ENCODE measurements around the gene USP20. TPM values are rescaled to one million over a fixed set of nuclear protein-coding genes. Genes with fewer than 3 reads are reported as not detected.

Gene USP20
- total and polyA plus RNA-seq, 5 donors: 12.9 to 18.4 (median 15.6) TPM

GRCh38 chr9:129878291-129878690 is 43.0 kb downstream of the USP20 start:
- WGBS: 93% methylated on average over 11 of the region's 11 CpGs
- ATAC-seq: no peak
- Histone ChIP-seq H3K27me3 (ENCODE audit: control insufficient read depth, insufficient read depth) (no peaks in the 10 kb centered on the region), H3K27ac (ENCODE audit: low read length) (no peak overlapping the region), H3K4me3 (ENCODE audit: low read length) (no peak overlapping the region), H3K9me3 (ENCODE audit: control insufficient read depth, low read length) (no peaks in the 10 kb centered on the region), H3K4me1 (ENCODE audit: control insufficient read depth, insufficient read depth, low read length) (no peaks in the 10 kb centered on the region)
- DNase-seq: no peak
- intact Hi-C loops (cut with DNase I): no loop called here

GRCh38 chr9:129879103-129879699 is 43.9 kb downstream of the USP20 start:
- 79% methylated on average over 17 of the region's 17 CpGs for WGBS
- Histone ChIP-seq H3K4me3 (ENCODE audit: low read length) (no peak overlapping the region), H3K27me3 (ENCODE audit: control insufficient read depth, insufficient read depth) (no peaks in the 10 kb centered on the region), H3K27ac (ENCODE audit: low read length) (no peak overlapping the region), H3K9me3 (ENCODE audit: control insufficient read depth, low read length) (no peaks in the 10 kb centered on the region), H3K4me1 (ENCODE audit: control insufficient read depth, insufficient read depth, low read length) (no peaks in the 10 kb centered on the region)
- intact Hi-C loops (cut with DNase I): no loop called here
- no peak for ATAC-seq
- DNase-seq: no peak

- no peak overlapping the region for H3K27ac ChIP-seq (ENCODE audit: low read length)
- no peaks in the 10 kb centered on the region for H3K4me1 ChIP-seq (ENCODE audit: control insufficient read depth, insufficient read depth, low read length)
- DNase-seq (no peak), ATAC-seq (no peak)
- no peaks in the 10 kb centered on the region for H3K27me3 ChIP-seq (ENCODE audit: control insufficient read depth, insufficient read depth)
- H3K9me3 ChIP-seq (ENCODE audit: control insufficient read depth, low read length): no peaks in the 10 kb centered on the region
- WGBS: 90% methylated on average over 31 of the region's 31 CpGs
- H3K4me3 ChIP-seq (ENCODE audit: low read length): no peak overlapping the region
- intact Hi-C loops (cut with DNase I): loop anchor here in 3 of 4 donors (10.0 kb wide), 2 partner anchors 165 to 215 kb away; partner anchors contain the start of gene FNBP1 (in 2 of the 3)
Measured at GRCh38 chr9:129879991-129880653, 44.9 kb downstream of the USP20 start.

GRCh38 chr9:129880654-129881546 is 45.6 kb downstream of the USP20 start:
- intact Hi-C loops (cut with DNase I): loop anchor here in 3 of 4 donors (10.0 kb wide), 2 partner anchors 164 to 214 kb away; partner anchors contain the start of gene FNBP1 (in 2 of the 3)
- Histone ChIP-seq H3K27me3 (ENCODE audit: control insufficient read depth, insufficient read depth) (no peaks in the 10 kb centered on the region), H3K9me3 (ENCODE audit: control insufficient read depth, low read length) (no peaks in the 10 kb centered on the region), H3K27ac (ENCODE audit: low read length) (no peak overlapping the region), H3K4me1 (ENCODE audit: control insufficient read depth, insufficient read depth, low read length) (no peaks in the 10 kb centered on the region), H3K4me3 (ENCODE audit: low read length) (no peak overlapping the region)
- ATAC-seq: no peak
- no peak for DNase-seq
- 75% methylated on average over 28 of the region's 28 CpGs for WGBS

- Histone ChIP-seq H3K27me3 (ENCODE audit: control insufficient read depth, insufficient read depth) (no peaks in the 10 kb centered on the region), H3K27ac (ENCODE audit: low read length) (no peak overlapping the region), H3K4me3 (ENCODE audit: low read length) (no peak overlapping the region), H3K9me3 (ENCODE audit: control insufficient read depth, low read length) (no peaks in the 10 kb centered on the region), H3K4me1 (ENCODE audit: control insufficient read depth, insufficient read depth, low read length) (no peaks in the 10 kb centered on the region)
- intact Hi-C loops (cut with DNase I): loop anchor here in 3 of 4 donors (10.0 kb wide), 2 partner anchors 163 to 213 kb away; partner anchors contain the start of gene FNBP1 (in 2 of the 3)
- WGBS: 82% methylated on average over 19 of the region's 19 CpGs
- no peak for DNase-seq
- ATAC-seq: no peak
Measured at GRCh38 chr9:129881547-129882324, 46.5 kb downstream of the USP20 start.

GRCh38 chr9:129884220-129885017 is 49.2 kb downstream of the USP20 start:
- intact Hi-C loops (cut with DNase I): loop anchor here in 3 of 4 donors (5.0 to 10.0 kb wide), 3 partner anchors 158 to 210 kb away; partner anchors contain the start of gene FNBP1 (in 3 of the 3)
- H3K4me3 ChIP-seq (ENCODE audit: low read length): peak overlapping the region; percentile 15
- DNase-seq (peak; percentile 91 to 97 (median 96)), ATAC-seq (peak; percentile 82 to 87)
- H3K9me3 ChIP-seq (ENCODE audit: control insufficient read depth, low read length): no peaks in the 10 kb centered on the region
- H3K27me3 ChIP-seq (ENCODE audit: control insufficient read depth, insufficient read depth): no peaks in the 10 kb centered on the region
- WGBS: 13% methylated on average over 24 of the region's 24 CpGs
- no peaks in the 10 kb centered on the region for H3K4me1 ChIP-seq (ENCODE audit: control insufficient read depth, insufficient read depth, low read length)
- peak overlapping the region; percentile 3 for H3K27ac ChIP-seq (ENCODE audit: low read length)

GRCh38 chr9:129885018-129885669 is 49.9 kb downstream of the USP20 start:
- DNase-seq: peak; percentile 45 to 82 (median 80)
- H3K4me1 ChIP-seq (ENCODE audit: control insufficient read depth, insufficient read depth, low read length): no peaks in the 10 kb centered on the region

GRCh38 chr9:129885670-129886106 is 50.4 kb downstream of the USP20 start:
- peak; percentile 95 to 98 (median 97) for DNase-seq
- H3K9me3 ChIP-seq (ENCODE audit: control insufficient read depth, low read length): no peaks in the 10 kb centered on the region
- H3K27me3 ChIP-seq (ENCODE audit: control insufficient read depth, insufficient read depth): no peaks in the 10 kb centered on the region
- ATAC-seq: peak; percentile 92 to 93
- WGBS: 1% methylated on average over 27 of the region's 27 CpGs
- intact Hi-C loops (cut with DNase I): loop anchor here in 3 of 4 donors (5.0 to 10.0 kb wide), 3 partner anchors 157 to 209 kb away; partner anchors contain the start of gene FNBP1 (in 3 of the 3)
- no peaks in the 10 kb centered on the region for H3K4me1 ChIP-seq (ENCODE audit: control insufficient read depth, insufficient read depth, low read length)
- peak overlapping the region; percentile 40 for H3K4me3 ChIP-seq (ENCODE audit: low read length)
- peak overlapping the region; percentile 87 for H3K27ac ChIP-seq (ENCODE audit: low read length)

More at GRCh38 chr9:129885018-129885669, 49.9 kb downstream of the USP20 start:
- Histone ChIP-seq H3K4me3 (ENCODE audit: low read length) (peak overlapping the region; percentile 15), H3K9me3 (ENCODE audit: control insufficient read depth, low read length) (no peaks in the 10 kb centered on the region), H3K27ac (ENCODE audit: low read length) (peak overlapping the region; percentile 3), H3K27me3 (ENCODE audit: control insufficient read depth, insufficient read depth) (no peaks in the 10 kb centered on the region)
- WGBS: 27% methylated on average over 27 of the region's 27 CpGs
- peak; percentile 49 to 55 for ATAC-seq
- intact Hi-C loops (cut with DNase I): loop anchor here in 3 of 4 donors (5.0 to 10.0 kb wide), 3 partner anchors 157 to 210 kb away; partner anchors contain the start of gene FNBP1 (in 3 of the 3)

Measured in right cardiac atrium (tissue), 5 donors.